GM10266 (cell line): ENCODE measurements around the gene SIN3A.
A peak's percentile ranks its signal among the peaks of the same experiment; 100 is the strongest.
"Not testable (repeated sequence)": the region's sequence is repeated elsewhere in the genome, so short reads cannot be mapped to it uniquely, and the experiment has no call there.

Experiments used
- DNase-seq: peaks from one replicate; pipeline ENCODE4 v3.0.0; 2012; ENCODE audit errors: extremely low spot score
- CTCF ChIP-seq: IDR thresholded peaks from 2 replicates; pipeline ENCODE4 v1.5.1; 2012; ENCODE audit warnings: mild to moderate bottlenecking, low read depth; ENCODE audit not compliant: control insufficient read depth, insufficient read depth; ENCODE audit errors: missing control alignments

The SIN3A gene

GRCh38 chr15:75350601-75351361, 100.7 kb downstream of the SIN3A start:
- DNase-seq, result peak; percentile 20
- no peak for TF ChIP-seq CTCF

- TF ChIP-seq CTCF, result no peak
- DNase-seq, result peak; percentile 73
Observed at GRCh38 chr15:75349851-75350588, 101.5 kb downstream of the SIN3A start.

- DNase-seq, result not testable (repeated sequence)
Observed at GRCh38 chr15:75349351-75349669, 102.2 kb downstream of the SIN3A start.

GRCh38 chr15:75348562-75349350, 102.7 kb downstream of the SIN3A start:
- DNase-seq, result peak; percentile 32
- no peak for TF ChIP-seq CTCF

GRCh38 chr15:75348034-75348561, 103.4 kb downstream of the SIN3A start:
- no peak for DNase-seq
- no peak for TF ChIP-seq CTCF

GRCh38 chr15:75347222-75348033, 104.1 kb downstream of the SIN3A start:
- DNase-seq, result peak; percentile 67
- no peak for TF ChIP-seq CTCF

- no peak for TF ChIP-seq CTCF
Observed at GRCh38 chr15:75346796-75347221, 104.7 kb downstream of the SIN3A start, which contains the start of gene NEIL1. TSS of gene NEIL1 (plus strand) at chr15:75347039. CDS start at chr15:75348906, 1,867 bp downstream.

GRCh38 chr15:75343953-75344352, 107.5 kb downstream of the SIN3A start:
- not testable (repeated sequence) for DNase-seq

More at GRCh38 chr15:75346796-75347221, 104.7 kb downstream of the SIN3A start, which contains the start of gene NEIL1:
- DNase-seq, result no peak
